GM13976 (cell line): ENCODE measurements around the gene RGL1.

ENCODE experiments used
- DNase-seq: peaks from one replicate; pipeline ENCODE4 v3.0.0; 2012; ENCODE audit warnings: low spot score
- CTCF ChIP-seq: IDR thresholded peaks from 2 replicates; pipeline ENCODE4 v1.5.1; 2012; ENCODE audit warnings: borderline replicate concordance, mild to moderate bottlenecking; ENCODE audit not compliant: insufficient read depth; ENCODE audit errors: extremely low read depth, missing control alignments, control extremely low read depth
- in situ Hi-C: fragments of 300-500 bp; cut with MboI; formaldehyde crosslinking; loops from one replicate; pipeline ENCODE4 v1.12.0; 2022; ENCODE audit warnings: low sequenced_read_pairs, mixed read lengths, inconsistent platforms; ENCODE audit not compliant: unreplicated experiment

Gene RGL1

GRCh38 chr1:183942933-183943693 is 138.2 kb downstream of the RGL1 start:
- in situ Hi-C loops = no loop called here

GRCh38 chr1:183945428-183946319 is 140.8 kb downstream of the RGL1 start:
- in situ Hi-C loops = no loop called here
- TF ChIP-seq CTCF = no peak
- no peak for DNase-seq

More at GRCh38 chr1:183942933-183943693, 138.2 kb downstream of the RGL1 start:
- no peak for DNase-seq
- no peak for TF ChIP-seq CTCF

GRCh38 chr1:183946320-183946613 is 141.3 kb downstream of the RGL1 start:
- in situ Hi-C loops = no loop called here
- no peak for TF ChIP-seq CTCF
- no peak for DNase-seq

- in situ Hi-C loops = no loop called here
- TF ChIP-seq CTCF = no peak
- no peak for DNase-seq
Measured at GRCh38 chr1:183947988-183948387, 143.1 kb downstream of the RGL1 start.

- in situ Hi-C loops = no loop called here
Measured at GRCh38 chr1:183952101-183952500, 147.2 kb downstream of the RGL1 start.

GRCh38 chr1:183953031-183953430 is 148.1 kb downstream of the RGL1 start:
- in situ Hi-C loops = no loop called here

More at GRCh38 chr1:183952101-183952500, 147.2 kb downstream of the RGL1 start:
- TF ChIP-seq CTCF = no peak
- no peak for DNase-seq

More at GRCh38 chr1:183953031-183953430, 148.1 kb downstream of the RGL1 start:
- no peak for DNase-seq
- TF ChIP-seq CTCF = no peak
